ENCODE measurements around the gene SLC6A7. TPM values are rescaled to one million over a fixed set of nuclear protein-coding genes. Genes with fewer than 3 reads are reported as not detected.

SLC6A7 gene
- total RNA-seq, 2 experiments from 2014 or later = not detected

DNA sequence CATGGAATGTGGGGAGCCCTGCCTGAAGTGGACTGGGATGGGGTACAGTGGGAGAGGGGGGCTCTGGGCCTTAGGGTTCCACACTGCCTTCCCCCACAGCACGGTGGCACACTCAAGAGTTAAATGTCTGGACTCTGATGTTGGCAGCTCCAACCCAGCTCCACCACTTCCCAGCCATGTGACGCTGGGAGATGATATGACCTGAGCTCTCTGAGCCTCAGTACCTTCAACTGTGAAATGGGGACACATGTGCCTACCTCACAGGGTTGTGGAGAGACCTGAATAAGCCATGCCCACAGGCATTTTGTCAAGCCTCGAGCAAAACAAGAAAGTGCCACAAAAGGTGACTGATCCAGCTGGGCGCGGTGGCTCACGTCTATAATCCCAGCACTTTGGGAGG is 30.8 kb upstream of the SLC6A7 start:
- DNase-seq (no peak), ATAC-seq (no peak)
- CTCF ChIA-PET = interaction anchor here (0.9 to 2.7 kb wide), 7 partner anchors 9 to 192 kb away, joined by 3 to 11 read pairs (median 10); no protein-coding TSS in a partner anchor
- H3K4me3 Mint-ChIP-seq = no peak overlapping the region
- peaks cover 20% of the 10 kb centered on the region for H3K4me1 Mint-ChIP-seq
- H3K36me3 Mint-ChIP-seq = peaks cover 4% of the 10 kb centered on the region
- peaks cover 13% of the 10 kb centered on the region for H3K27me3 Mint-ChIP-seq
- no peaks in the 10 kb centered on the region for H3K9me3 Mint-ChIP-seq (ENCODE audit: low read depth)
- H3K27ac Mint-ChIP-seq = no peak overlapping the region

GRCh38 chr5:150159741-150160179 is 30.1 kb upstream of the SLC6A7 start:
- no peak for ATAC-seq

DNA sequence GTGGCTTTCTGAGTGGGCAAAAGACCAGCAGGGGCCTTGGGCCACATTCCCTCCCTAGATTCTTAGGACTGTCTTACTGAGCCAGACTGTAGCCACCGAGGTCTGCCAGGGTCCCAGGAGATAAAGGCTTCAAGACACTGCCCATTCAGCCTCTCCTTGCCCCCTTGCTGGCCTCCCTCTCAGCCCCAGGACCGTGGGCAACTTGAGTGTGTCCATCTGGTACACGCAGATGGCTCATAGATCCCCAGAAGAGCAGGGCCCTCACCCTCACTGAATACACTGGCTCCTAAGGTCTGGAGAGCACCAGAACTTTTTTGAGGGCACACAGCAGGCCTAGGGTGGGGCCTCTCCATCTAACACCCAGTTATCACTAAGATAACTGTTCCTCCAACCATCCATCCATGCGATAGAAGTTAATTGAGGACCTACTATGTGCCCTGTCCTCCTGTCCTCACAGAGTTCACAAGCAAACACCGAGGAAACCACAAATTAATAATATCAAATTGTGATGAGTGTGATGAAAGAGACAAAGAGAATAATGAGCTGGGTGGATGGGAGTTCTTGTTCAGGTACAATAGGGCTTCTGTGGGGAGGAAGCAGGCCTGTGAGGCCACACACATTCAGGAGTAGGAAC is 29.3 kb upstream of the SLC6A7 start:
- no peaks in the 10 kb centered on the region for H3K9me3 Mint-ChIP-seq (ENCODE audit: low read depth)
- peaks cover 13% of the 10 kb centered on the region for H3K4me1 Mint-ChIP-seq
- no peak overlapping the region for H3K27ac Mint-ChIP-seq
- DNase-seq (no peak), ATAC-seq (no peak)
- CTCF ChIA-PET = interaction anchor here (1.0 to 2.7 kb wide), 5 partner anchors 10 to 57 kb away, joined by 3 to 11 read pairs (median 6); no protein-coding TSS in a partner anchor
- H3K4me3 Mint-ChIP-seq = no peak overlapping the region
- no peaks in the 10 kb centered on the region for H3K36me3 Mint-ChIP-seq
- H3K27me3 Mint-ChIP-seq = peaks cover 18% of the 10 kb centered on the region

More at GRCh38 chr5:150159741-150160179, 30.1 kb upstream of the SLC6A7 start:
- Mint-ChIP-seq H3K4me1 (peaks cover 15% of the 10 kb centered on the region), H3K27me3 (peaks cover 11% of the 10 kb centered on the region), H3K27ac (no peak overlapping the region), H3K36me3 (no peaks in the 10 kb centered on the region), H3K9me3 (ENCODE audit: low read depth) (no peaks in the 10 kb centered on the region), H3K4me3 (no peak overlapping the region)
- DNase-seq = no peak
- CTCF ChIA-PET = interaction anchor here (0.9 to 2.7 kb wide), 7 partner anchors 9 to 191 kb away, joined by 3 to 11 read pairs (median 10); no protein-coding TSS in a partner anchor

- CTCF ChIA-PET = interaction anchor here (0.7 to 2.3 kb wide), 15 partner anchors 11 to 272 kb away, joined by 3 to 20 read pairs (median 4); no protein-coding TSS in a partner anchor
Measured at GRCh38 chr5:150161242-150162141, 28.4 kb upstream of the SLC6A7 start.

GRCh38 chr5:150162142-150162513 is 27.7 kb upstream of the SLC6A7 start:
- CTCF ChIA-PET = interaction anchor here (0.7 to 2.2 kb wide), 15 partner anchors 11 to 271 kb away, joined by 3 to 20 read pairs (median 4); no protein-coding TSS in a partner anchor
- no peak overlapping the region for H3K27ac Mint-ChIP-seq
- no peak overlapping the region for H3K4me3 Mint-ChIP-seq
- H3K4me1 Mint-ChIP-seq = peaks cover 3% of the 10 kb centered on the region
- no peak for DNase-seq
- peaks cover 21% of the 10 kb centered on the region for H3K27me3 Mint-ChIP-seq
- no peaks in the 10 kb centered on the region for H3K9me3 Mint-ChIP-seq (ENCODE audit: low read depth)
- H3K36me3 Mint-ChIP-seq = no peaks in the 10 kb centered on the region
- no peak for ATAC-seq

More at GRCh38 chr5:150161242-150162141, 28.4 kb upstream of the SLC6A7 start:
- Mint-ChIP-seq H3K27ac (no peak overlapping the region), H3K4me1 (peaks cover 4% of the 10 kb centered on the region), H3K27me3 (peaks cover 21% of the 10 kb centered on the region), H3K36me3 (no peaks in the 10 kb centered on the region), H3K4me3 (no peak overlapping the region), H3K9me3 (ENCODE audit: low read depth) (no peaks in the 10 kb centered on the region)
- DNase-seq = peak; percentile 88
- peak; percentile 93 for ATAC-seq

DNA sequence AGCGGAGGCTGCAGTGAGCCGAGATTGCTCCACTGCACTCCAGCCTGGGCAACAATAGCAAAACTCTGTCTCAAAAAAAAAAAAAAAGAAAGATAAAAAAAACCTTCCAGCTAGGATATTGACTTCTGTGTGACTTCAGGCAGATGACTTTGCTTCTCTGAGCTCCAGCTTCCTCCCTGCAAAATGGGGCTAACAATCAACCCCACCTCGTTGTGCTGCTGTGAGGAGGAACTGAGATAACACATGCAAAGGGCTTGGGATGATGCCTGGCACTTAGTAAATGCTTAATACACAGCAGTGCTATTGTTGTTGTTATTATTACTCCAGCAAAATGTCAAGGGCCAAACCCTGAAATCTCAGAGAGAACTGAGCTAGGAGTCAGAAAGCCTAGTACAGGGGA is 26.8 kb upstream of the SLC6A7 start:
- ATAC-seq = no peak
- H3K36me3 Mint-ChIP-seq = no peaks in the 10 kb centered on the region
- H3K4me3 Mint-ChIP-seq = no peak overlapping the region
- no peaks in the 10 kb centered on the region for H3K9me3 Mint-ChIP-seq (ENCODE audit: low read depth)
- H3K27me3 Mint-ChIP-seq = peaks cover 29% of the 10 kb centered on the region
- H3K27ac Mint-ChIP-seq = no peak overlapping the region
- CTCF ChIA-PET = interaction anchor here (0.7 to 2.2 kb wide), 12 partner anchors 10 to 270 kb away, joined by 3 to 20 read pairs (median 4); no protein-coding TSS in a partner anchor
- peaks cover 3% of the 10 kb centered on the region for H3K4me1 Mint-ChIP-seq
- DNase-seq = no peak

DNA sequence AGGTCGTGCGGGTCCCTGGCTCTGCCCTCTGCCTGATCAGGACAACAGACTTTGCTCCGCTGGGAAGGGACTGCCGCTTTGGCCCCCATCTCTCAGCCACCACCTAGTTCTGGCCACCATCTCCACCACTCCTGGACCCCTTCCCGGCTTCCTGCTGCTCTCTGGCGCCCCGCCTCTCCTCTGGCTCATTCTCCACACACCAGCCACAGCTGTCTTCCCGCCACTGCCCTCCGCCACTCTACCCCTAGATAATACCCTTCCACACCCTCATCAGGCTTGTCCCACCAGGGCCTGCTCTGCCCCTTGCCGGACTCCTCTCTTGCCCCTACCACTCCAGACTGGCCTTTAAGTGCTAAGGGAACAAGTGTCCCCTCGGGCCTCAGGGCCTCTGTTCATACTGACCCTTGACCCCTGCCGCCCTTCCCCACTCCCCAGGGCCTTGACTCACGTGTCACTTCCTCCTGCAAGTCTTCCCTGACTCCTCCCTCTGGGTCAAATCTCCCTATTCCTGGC is 26.3 kb upstream of the SLC6A7 start:
- H3K4me3 Mint-ChIP-seq = no peak overlapping the region
- ATAC-seq (no peak), DNase-seq (no peak)
- peaks cover 3% of the 10 kb centered on the region for H3K4me1 Mint-ChIP-seq
- H3K27ac Mint-ChIP-seq = no peak overlapping the region
- H3K9me3 Mint-ChIP-seq (ENCODE audit: low read depth) = no peaks in the 10 kb centered on the region
- H3K27me3 Mint-ChIP-seq = peaks cover 34% of the 10 kb centered on the region
- no peaks in the 10 kb centered on the region for H3K36me3 Mint-ChIP-seq
- CTCF ChIA-PET = interaction anchor here (0.7 to 2.2 kb wide), 7 partner anchors 9 to 270 kb away, joined by 3 to 20 read pairs (median 7); no protein-coding TSS in a partner anchor

- ATAC-seq (no peak), DNase-seq (no peak)
- Mint-ChIP-seq H3K27me3 (peaks cover 42% of the 10 kb centered on the region), H3K4me1 (peaks cover 3% of the 10 kb centered on the region), H3K27ac (peak overlapping the region; percentile 11), H3K9me3 (ENCODE audit: low read depth) (no peaks in the 10 kb centered on the region), H3K4me3 (no peak overlapping the region), H3K36me3 (no peaks in the 10 kb centered on the region)
- CTCF ChIA-PET = interaction anchor here (0.8 to 2.0 kb wide), 3 partner anchors 9 to 54 kb away, joined by 3 to 13 read pairs (median 6); no protein-coding TSS in a partner anchor
Measured at GRCh38 chr5:150164211-150164980, 25.5 kb upstream of the SLC6A7 start.

GRCh38 chr5:150166037-150166649 is 23.7 kb upstream of the SLC6A7 start:
- H3K36me3 Mint-ChIP-seq = no peaks in the 10 kb centered on the region
- DNase-seq (no peak), ATAC-seq (no peak)
- no peak overlapping the region for H3K27ac Mint-ChIP-seq
- peaks cover 2% of the 10 kb centered on the region for H3K4me1 Mint-ChIP-seq
- H3K27me3 Mint-ChIP-seq = peaks cover 59% of the 10 kb centered on the region
- no peak overlapping the region for H3K4me3 Mint-ChIP-seq
- CTCF ChIA-PET = interaction anchor here (1.6 kb wide), 1 partner anchor 9 kb away, joined by 6 read pairs; no protein-coding TSS in a partner anchor
- no peaks in the 10 kb centered on the region for H3K9me3 Mint-ChIP-seq (ENCODE audit: low read depth)

DNA sequence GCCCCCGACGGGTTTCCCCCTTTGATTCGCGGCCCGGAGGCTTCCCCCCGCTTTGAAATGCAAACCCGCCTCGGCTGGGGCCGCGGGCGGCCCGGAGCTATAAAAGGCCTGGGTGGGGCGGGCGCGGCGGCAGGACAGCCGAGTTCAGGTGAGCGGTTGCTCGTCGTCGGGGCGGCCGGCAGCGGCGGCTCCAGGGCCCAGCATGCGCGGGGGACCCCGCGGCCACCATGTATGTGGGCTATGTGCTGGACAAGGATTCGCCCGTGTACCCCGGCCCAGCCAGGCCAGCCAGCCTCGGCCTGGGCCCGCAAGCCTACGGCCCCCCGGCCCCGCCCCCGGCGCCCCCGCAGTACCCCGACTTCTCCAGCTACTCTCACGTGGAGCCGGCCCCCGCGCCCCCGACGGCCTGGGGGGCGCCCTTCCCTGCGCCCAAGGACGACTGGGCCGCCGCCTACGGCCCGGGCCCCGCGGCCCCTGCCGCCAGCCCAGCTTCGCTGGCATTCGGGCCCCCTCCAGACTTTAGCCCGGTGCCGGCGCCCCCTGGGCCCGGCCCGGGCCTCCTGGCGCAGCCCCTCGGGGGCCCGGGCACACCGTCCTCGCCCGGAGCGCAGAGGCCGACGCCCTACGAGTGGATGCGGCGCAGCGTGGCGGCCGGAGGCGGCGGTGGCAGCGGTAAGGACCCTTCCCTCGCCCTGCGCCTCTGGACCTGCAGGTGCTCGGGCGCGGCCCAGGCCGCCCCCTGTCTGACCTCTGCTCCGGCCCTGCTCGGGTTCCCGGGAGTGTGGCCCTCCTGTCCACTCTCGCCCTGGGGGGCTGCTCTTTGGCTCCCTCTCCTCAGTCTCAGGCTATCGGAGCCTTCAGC is 23.0 kb upstream of the SLC6A7 start, which contains the start of gene CDX1:
Gene CDX1, plus strand, starts transcription at position 129 of the 862 bp plus-strand sequence. Its CDS starts 99 bp downstream, at position 228.
- Mint-ChIP-seq H3K9me3 (ENCODE audit: low read depth) (no peaks in the 10 kb centered on the region), H3K4me1 (no peaks in the 10 kb centered on the region), H3K27me3 (peaks cover 61% of the 10 kb centered on the region), H3K27ac (no peak within 1 kb of the TSS), H3K4me3 (no peak within 1 kb of the TSS), H3K36me3 (no peaks in the 10 kb centered on the region)
- DNase-seq (no peak), ATAC-seq (no peak)
- CTCF ChIA-PET = no interaction called here

DNA sequence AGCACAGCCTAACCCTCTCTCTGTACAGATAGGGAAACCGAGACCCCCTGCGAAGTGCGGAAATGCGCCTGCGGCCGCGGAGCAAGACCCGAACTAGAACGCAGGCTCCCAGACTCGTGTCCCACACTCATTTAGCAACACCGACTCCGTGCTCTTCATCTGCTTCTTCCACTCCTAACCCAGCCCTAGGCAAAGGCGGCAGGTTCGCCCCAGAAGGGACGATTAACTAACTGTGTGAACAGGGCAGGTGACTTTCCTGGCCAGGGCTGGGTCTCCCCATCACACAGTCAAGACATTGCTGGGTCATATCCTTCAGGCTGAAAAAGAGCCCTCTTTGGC is 22.4 kb upstream of the SLC6A7 start:
- DNase-seq (no peak), ATAC-seq (no peak)
- CTCF ChIA-PET = interaction anchor here (1.6 kb wide), 1 partner anchor 10 kb away, joined by 8 read pairs; no protein-coding TSS in a partner anchor
- no peaks in the 10 kb centered on the region for H3K9me3 Mint-ChIP-seq (ENCODE audit: low read depth)
- H3K27me3 Mint-ChIP-seq = peaks cover 63% of the 10 kb centered on the region
- H3K27ac Mint-ChIP-seq = no peak overlapping the region
- no peak overlapping the region for H3K4me3 Mint-ChIP-seq
- no peaks in the 10 kb centered on the region for H3K4me1 Mint-ChIP-seq
- H3K36me3 Mint-ChIP-seq = no peaks in the 10 kb centered on the region
